Spleen (tissue), 11 donors: Measurements from ENCODE around the gene RAD51B. TPM values are rescaled to one million over a fixed set of nuclear protein-coding genes. Genes with fewer than 3 reads are reported as not detected.

Experiments used
- DNase-seq: peaks from one replicate; pipeline ENCODE4 v3.0.0-alpha.2; 2020
- H3K27ac ChIP-seq, 8 donors: fragments of 200-600 bp; sonication (generic) in 7 of 8; 1 replicate in 4 of 8; 2 replicates in 4 of 8; pipeline versions ENCODE4 v1.5.0 to v1.8.0; 2016 to 2021; ENCODE audit warnings: inconsistent platforms in 4 of 8, mild to moderate bottlenecking in 4 of 8, moderate library complexity in 1 of 8
- H3K27me3 ChIP-seq, 7 donors: fragments of 200-600 bp; sonication (generic) in 6 of 7; replicated peaks in 1 of 7; 1 replicate in 4 of 7; 2 replicates in 3 of 7; pipeline versions ENCODE4 v1.5.0 to v1.8.0; 2016 to 2021; ENCODE audit warnings: inconsistent platforms in 3 of 7, mild to moderate bottlenecking in 1 of 7
- H3K36me3 ChIP-seq, 6 donors: fragments of 200-600 bp; sonication (generic) in 5 of 6; 1 replicate in 4 of 6; 2 replicates in 2 of 6; pipeline versions ENCODE4 v1.5.0 to v1.8.0; 2016 to 2021; ENCODE audit warnings: inconsistent platforms in 2 of 6
- H3K4me1 ChIP-seq, 6 donors: fragments of 200-600 bp; sonication (generic) in 5 of 6; 1 replicate in 3 of 6; 2 replicates in 3 of 6; pipeline versions ENCODE4 v1.5.0 to v1.8.0; 2016 to 2021; ENCODE audit warnings: inconsistent platforms in 3 of 6
- H3K4me3 ChIP-seq, 8 donors: fragments of 200-600 bp; sonication (generic) in 7 of 8; 1 replicate in 4 of 8; 2 replicates in 4 of 8; pipeline versions ENCODE4 v1.5.0 to v1.8.0; 2016 to 2021; ENCODE audit warnings: inconsistent platforms in 4 of 8, mild to moderate bottlenecking in 4 of 8, moderate library complexity in 2 of 8
- H3K9me3 ChIP-seq, 8 donors: fragments of 200-600 bp; sonication (generic) in 7 of 8; 1 replicate in 4 of 8; 2 replicates in 4 of 8; pipeline versions ENCODE4 v1.5.0 to v1.8.0; 2016 to 2021; ENCODE audit warnings: inconsistent platforms in 4 of 8
- CTCF ChIP-seq, 11 experiments: fragments of 200-600 bp in 7 of 11; fragments of 450-650 bp in 4 of 11; sonication (generic) in 4 of 11; IDR thresholded peaks in 8 of 11; conservative IDR thresholded peaks in 3 of 11; 1 replicate in 7 of 11; 2 replicates in 4 of 11; pipeline versions ENCODE4 v1.4.0 to v1.8.0; 2016 to 2021; ENCODE audit warnings: antibody characterized with exemption in 11 of 11, inconsistent platforms in 4 of 11, mild to moderate bottlenecking in 1 of 11
- POLR2A ChIP-seq, 3 donors: fragments of 450-650 bp; IDR thresholded peaks; one replicate each; pipeline ENCODE4 v1.5.1; 2017; ENCODE audit warnings: antibody characterized with exemption in 3 of 3, mild to moderate bottlenecking in 1 of 3
- POLR2AphosphoS5 ChIP-seq, 3 donors: sonication (generic); formaldehyde crosslinking; IDR thresholded peaks; one replicate each; pipeline ENCODE4 v1.5.1; 2017; ENCODE audit warnings: antibody characterized with exemption in 3 of 3
- WGBS, 5 donors: extraction: QIAGEN DNeasy Blood & Tissue Kit in 3 of 5; methylation state at CpG; one replicate each; pipeline versions ENCODE4 v1.1.5 to v1.1.7; 2013 to 2018; 5-methylcytosine and 5-hydroxymethylcytosine counted together
- intact Hi-C: fragments of 100-400 bp; cut with DNase I; formaldehyde crosslinking; loops from one replicate; pipeline ENCODE4 v1.15.0; 2023; ENCODE audit warnings: low total_unique reads
- polyA plus RNA-seq, 3 donors: library from polyadenylated mRNA; stranded (reverse); fragments of 200-250 nt; gene quantifications; one replicate each; pipeline ENCODE4 v1.2.1, GENCODE V29; 2013
- total RNA-seq, 7 donors: library from RNA; depleted of rRNA in 3 of 7; stranded (reverse); fragments of >200 nt in 3 of 7; fragmentation: NEBNext Ultra II Directional in 4 of 7; extraction: Animal tissue kit (Norgen Biotek cat#: 25700) in 4 of 7; gene quantifications; one replicate each; pipeline versions ENCODE4 v1.1.0 to v1.2.1, GENCODE V29; 2016 to 2021
- donor health status: healthy with polysubstance abuse.
- donor health status: DM: no; HTN: no; CAD: no; lungs with moderate emphysema.
- donor health status: DM: no; HTN: no; CAD: no.
- donor health status: Bipolar disorder and iron deficiency.
- donor health status: healthy.
- donor health status: DM: no; HTN: no; CAD: no.
- donor health status: DM: yes; HTN: yes; CAD: no.

Gene RAD51B
- total and polyA plus RNA-seq, 10 donors = 4.2 to 43.7 (median 29.8) TPM

- no peak overlapping the region for H3K4me3 ChIP-seq
- H3K9me3 ChIP-seq = peaks cover 0 to 13% (median 7%) of the 10 kb centered on the region in 8 donors
- intact Hi-C loops = no loop called here
- DNase-seq = no peak
- H3K27ac ChIP-seq = no peak overlapping the region
- H3K27me3 ChIP-seq = no peaks in the 10 kb centered on the region
- TF ChIP-seq POLR2A (IDR thresholded peaks at IDR 0.05) (no peak), POLR2AphosphoS5 (IDR thresholded peaks at IDR 0.05) (no peak), CTCF (IDR thresholded peaks at IDR 0.05 in 8 of 11, conservative IDR thresholded peaks at IDR 0.05 in 3 of 11) (no peak)
- no peaks in the 10 kb centered on the region for H3K36me3 ChIP-seq
- H3K4me1 ChIP-seq = no peaks in the 10 kb centered on the region
Observed at GRCh38 chr14:68122651-68123050, 303.1 kb downstream of the RAD51B start.

GRCh38 chr14:68124050-68124449 is 304.5 kb downstream of the RAD51B start:
- 92 to 98% (median 95%) methylated on average over 2 of the region's 2 CpGs for WGBS, 5 donors
- no peak overlapping the region for H3K4me3 ChIP-seq
- no peak for TF ChIP-seq CTCF (IDR thresholded peaks at IDR 0.05 in 8 of 11, conservative IDR thresholded peaks at IDR 0.05 in 3 of 11)
- TF ChIP-seq POLR2AphosphoS5 (IDR thresholded peaks at IDR 0.05) = no peak

GRCh38 chr14:68124979-68125731 is 305.6 kb downstream of the RAD51B start:
- H3K27ac ChIP-seq = no peak overlapping the region
- no peaks in the 10 kb centered on the region for H3K36me3 ChIP-seq
- H3K27me3 ChIP-seq = no peaks in the 10 kb centered on the region
- TF ChIP-seq POLR2AphosphoS5 (IDR thresholded peaks at IDR 0.05) = no peak
- TF ChIP-seq CTCF (IDR thresholded peaks at IDR 0.05 in 8 of 11, conservative IDR thresholded peaks at IDR 0.05 in 3 of 11) = no peak
- TF ChIP-seq POLR2A (IDR thresholded peaks at IDR 0.05) = no peak
- no peak for DNase-seq
- WGBS, 5 donors = 86 to 94% (median 88%) methylated on average over 3 of the region's 3 CpGs
- H3K4me3 ChIP-seq = no peak overlapping the region
- peaks cover 0 to 13% (median 7%) of the 10 kb centered on the region in 8 donors for H3K9me3 ChIP-seq
- intact Hi-C loops = no loop called here
- no peaks in the 10 kb centered on the region for H3K4me1 ChIP-seq

More at GRCh38 chr14:68124050-68124449, 304.5 kb downstream of the RAD51B start:
- intact Hi-C loops = no loop called here
- DNase-seq = no peak
- H3K9me3 ChIP-seq = peaks cover 0 to 13% (median 7%) of the 10 kb centered on the region in 8 donors
- H3K27ac ChIP-seq = no peak overlapping the region
- H3K27me3 ChIP-seq = no peaks in the 10 kb centered on the region
- H3K4me1 ChIP-seq = no peaks in the 10 kb centered on the region
- no peaks in the 10 kb centered on the region for H3K36me3 ChIP-seq

- Histone ChIP-seq H3K9me3 (no peaks in the 10 kb centered on the region), H3K4me1 (no peaks in the 10 kb centered on the region), H3K4me3 (no peak overlapping the region), H3K36me3 (no peaks in the 10 kb centered on the region), H3K27me3 (no peaks in the 10 kb centered on the region), H3K27ac (no peak overlapping the region)
- TF ChIP-seq POLR2AphosphoS5 (IDR thresholded peaks at IDR 0.05) = no peak
- intact Hi-C loops = no loop called here
- DNase-seq = no peak
- 84 to 90% (median 85%) methylated on average over 2 of the region's 2 CpGs for WGBS, 5 donors
Observed at GRCh38 chr14:68127166-68127565, 307.6 kb downstream of the RAD51B start.
